ENCODE measurements around the gene TPO. TPM values are rescaled to one million over a fixed set of nuclear protein-coding genes. Genes with fewer than 3 reads are reported as not detected.

Gene TPO
- total and polyA plus RNA-seq, 5 donors = 1.3 to 2.0 (median 1.4) TPM; not detected in 1

DNA sequence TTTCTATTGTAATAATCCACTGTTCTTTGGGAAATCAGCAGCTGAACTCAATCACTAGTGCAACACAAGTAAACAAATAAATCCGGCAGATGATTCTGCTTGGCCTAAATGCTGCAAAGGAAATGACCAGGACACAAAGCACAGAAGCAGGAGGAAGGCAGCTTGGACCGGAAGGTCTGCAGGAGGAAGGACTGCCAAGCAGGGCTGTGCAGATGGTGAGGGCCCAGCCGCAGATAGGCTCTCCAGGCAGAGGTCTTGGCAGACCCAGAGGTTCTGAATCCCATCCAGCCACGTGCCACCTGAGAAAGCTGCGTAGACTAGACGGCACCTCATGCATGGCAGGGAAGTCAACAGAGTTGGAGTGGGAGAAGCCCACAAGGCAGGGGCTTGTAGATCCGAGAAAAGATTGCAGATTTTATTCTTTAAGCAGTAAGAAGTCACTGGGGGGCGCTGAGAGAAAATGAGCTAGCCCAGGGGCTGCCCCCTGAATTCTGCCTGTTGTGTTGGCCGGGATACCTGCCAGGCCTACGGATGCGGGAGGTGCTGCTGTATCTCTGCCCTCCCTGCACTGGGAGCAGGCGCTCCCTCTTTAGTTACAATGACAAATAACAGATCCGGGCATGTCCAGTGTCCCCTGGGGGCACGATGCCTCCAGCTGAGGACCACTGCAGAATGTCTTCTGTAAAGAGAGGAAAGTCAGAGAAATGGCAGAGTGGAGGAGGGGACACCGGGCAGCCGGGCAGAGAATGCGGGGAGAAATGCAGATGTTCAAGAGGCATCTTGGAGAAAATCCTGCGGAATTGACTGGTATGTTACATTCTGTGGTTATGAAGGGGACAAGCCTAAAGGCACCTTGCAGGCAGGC, 177.6 kb downstream of the TPO start:
- Histone ChIP-seq H3K9me3 (ENCODE audit: control insufficient read depth, low read length) (no peaks in the 10 kb centered on the region), H3K4me1 (ENCODE audit: control insufficient read depth, insufficient read depth, low read length) (peaks cover 4% of the 10 kb centered on the region), H3K27me3 (ENCODE audit: control insufficient read depth, insufficient read depth) (no peaks in the 10 kb centered on the region), H3K4me3 (ENCODE audit: low read length) (no peak overlapping the region), H3K27ac (ENCODE audit: low read length) (no peak overlapping the region)
- 56% methylated on average over 18 of the region's 18 CpGs for WGBS
- DNase-seq = peak in 1 of 3 donors; percentile 70
- intact Hi-C loops (cut with DNase I) = loop anchor here in 3 of 4 donors (5.0 kb wide), 2 partner anchors 151 to 161 kb away; partner anchors contain the start of gene PXDN (in 1 of the 3)
- ATAC-seq = no peak

DNA sequence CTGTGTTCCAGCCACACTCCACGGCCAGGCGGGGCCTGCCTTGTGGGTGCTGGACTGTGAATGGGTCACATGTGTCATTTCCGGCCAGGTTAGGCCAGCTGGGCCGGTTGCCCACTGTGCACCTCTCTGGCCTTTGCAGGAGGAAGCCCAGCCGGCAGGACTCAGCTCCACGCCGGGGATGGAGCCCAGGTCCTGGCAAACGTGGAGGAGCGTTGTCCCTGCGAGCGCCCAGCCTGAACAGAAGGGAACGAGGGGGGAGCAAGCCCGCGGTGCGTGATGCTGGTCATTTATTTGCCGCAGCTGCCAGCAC, 178.2 kb downstream of the TPO start:
- peaks cover 4% of the 10 kb centered on the region for H3K4me1 ChIP-seq (ENCODE audit: control insufficient read depth, insufficient read depth, low read length)
- ATAC-seq (peak; percentile 2 to 39), DNase-seq (peak in 2 of 3 donors; percentile 77 to 79)
- peak overlapping the region; percentile 6 for H3K27ac ChIP-seq (ENCODE audit: low read length)
- WGBS = 38% methylated on average over 16 of the region's 16 CpGs
- intact Hi-C loops (cut with DNase I) = loop anchor here in 3 of 4 donors (5.0 kb wide), 2 partner anchors 151 to 161 kb away; partner anchors contain the start of gene PXDN (in 1 of the 3)
- no peaks in the 10 kb centered on the region for H3K27me3 ChIP-seq (ENCODE audit: control insufficient read depth, insufficient read depth)
- H3K4me3 ChIP-seq (ENCODE audit: low read length) = no peak overlapping the region
- H3K9me3 ChIP-seq (ENCODE audit: control insufficient read depth, low read length) = no peaks in the 10 kb centered on the region

All from right cardiac atrium (tissue), 5 donors.